HFFc6 (cell line): ENCODE data around the gene LRFN2. TPM values are rescaled to one million over a fixed set of nuclear protein-coding genes. Genes with fewer than 3 reads are reported as not detected.

ENCODE experiments used
- DNase-seq: peaks from one replicate; pipeline ENCODE4 v3.0.0-alpha.2; 2018
- H3K27ac Mint-ChIP-seq: 2 replicates; pipeline ENCODE4 v1.8.0; 2020; ENCODE audit warnings: mild to moderate bottlenecking, mixed read lengths
- H3K27me3 Mint-ChIP-seq: 2 replicates; pipeline ENCODE4 v1.8.0; 2021; ENCODE audit warnings: mild to moderate bottlenecking, moderate library complexity, mixed read lengths; ENCODE audit not compliant: insufficient read depth
- H3K36me3 Mint-ChIP-seq: 2 replicates; pipeline ENCODE4 v1.8.0; 2021; ENCODE audit warnings: low read depth, mixed read lengths
- H3K4me1 Mint-ChIP-seq: 2 replicates; pipeline ENCODE4 v1.8.0; 2020; ENCODE audit warnings: low read depth, mixed read lengths
- H3K4me3 Mint-ChIP-seq: 2 replicates; pipeline ENCODE4 v1.8.0; 2020; ENCODE audit warnings: mild to moderate bottlenecking, moderate library complexity, mixed read lengths
- H3K9me3 Mint-ChIP-seq: 2 replicates; pipeline ENCODE4 v1.8.0; 2020; ENCODE audit warnings: mild to moderate bottlenecking, mixed read lengths
- CTCF ChIP-seq: fragments of 200-600 bp; sonication (generic); IDR thresholded peaks from 2 replicates; pipeline ENCODE4 v1.5.0; 2021; ENCODE audit warnings: antibody characterized with exemption, mild to moderate bottlenecking
- total RNA-seq, 6 experiments: library from RNA; stranded (reverse); fragmentation: NEBNext Ultra II Directional; extraction: Animal tissue kit (Norgen Biotek cat#: 25700); gene quantifications; 2 replicates in 1 of 6; 3 replicates in 5 of 6; pipeline ENCODE4 v1.2.3, GENCODE V29; 2021

The LRFN2 gene
- total RNA-seq, 6 experiments from 2014 or later = not detected

GRCh38 chr6:40477246-40478126 is 109.7 kb downstream of the LRFN2 start:
- no peak for TF ChIP-seq CTCF
- no peak overlapping the region for H3K4me3 Mint-ChIP-seq
- H3K36me3 Mint-ChIP-seq = no peaks in the 10 kb centered on the region
- no peak for DNase-seq
- no peaks in the 10 kb centered on the region for H3K4me1 Mint-ChIP-seq
- no peak overlapping the region for H3K27ac Mint-ChIP-seq
- H3K9me3 Mint-ChIP-seq = peaks cover 23% of the 10 kb centered on the region
- H3K27me3 Mint-ChIP-seq = peaks cover 4% of the 10 kb centered on the region

GRCh38 chr6:40476673-40477072 is 110.5 kb downstream of the LRFN2 start:
- no peaks in the 10 kb centered on the region for H3K36me3 Mint-ChIP-seq
- H3K4me3 Mint-ChIP-seq = no peak overlapping the region
- no peak for DNase-seq
- H3K27me3 Mint-ChIP-seq = peaks cover 4% of the 10 kb centered on the region
- H3K4me1 Mint-ChIP-seq = no peaks in the 10 kb centered on the region
- H3K9me3 Mint-ChIP-seq = peaks cover 24% of the 10 kb centered on the region
- H3K27ac Mint-ChIP-seq = no peak overlapping the region
- TF ChIP-seq CTCF = no peak

GRCh38 chr6:40474937-40475336 is 112.2 kb downstream of the LRFN2 start:
- H3K27me3 Mint-ChIP-seq = peaks cover 4% of the 10 kb centered on the region
- no peaks in the 10 kb centered on the region for H3K4me1 Mint-ChIP-seq
- no peak for TF ChIP-seq CTCF
- H3K9me3 Mint-ChIP-seq = peaks cover 26% of the 10 kb centered on the region
- no peak overlapping the region for H3K27ac Mint-ChIP-seq
- DNase-seq = no peak
- H3K4me3 Mint-ChIP-seq = no peak overlapping the region
- H3K36me3 Mint-ChIP-seq = no peaks in the 10 kb centered on the region

GRCh38 chr6:40473026-40473425 is 114.1 kb downstream of the LRFN2 start:
- DNase-seq = no peak
- H3K27ac Mint-ChIP-seq = no peak overlapping the region
- H3K4me3 Mint-ChIP-seq = no peak overlapping the region
- no peaks in the 10 kb centered on the region for H3K4me1 Mint-ChIP-seq
- peaks cover 4% of the 10 kb centered on the region for H3K27me3 Mint-ChIP-seq
- no peaks in the 10 kb centered on the region for H3K36me3 Mint-ChIP-seq
- TF ChIP-seq CTCF = no peak
- peaks cover 40% of the 10 kb centered on the region for H3K9me3 Mint-ChIP-seq

GRCh38 chr6:40472353-40472752 is 114.8 kb downstream of the LRFN2 start:
- Mint-ChIP-seq H3K36me3 (no peaks in the 10 kb centered on the region), H3K4me1 (no peaks in the 10 kb centered on the region), H3K4me3 (no peak overlapping the region), H3K9me3 (peaks cover 45% of the 10 kb centered on the region), H3K27ac (no peak overlapping the region), H3K27me3 (peaks cover 3% of the 10 kb centered on the region; the same call in 1 of the 2 replicates)
- no peak for TF ChIP-seq CTCF
- DNase-seq = no peak
